HG03066 (cell line): ENCODE results near the gene BPI.
"Not testable (repeated sequence)": the region's sequence is repeated elsewhere in the genome, so short reads cannot be mapped to it uniquely, and the experiment has no call there.

Experiments
- ATAC-seq: cut with Tn5 transposase; IDR thresholded peaks from one replicate; pipeline ENCODE4 v1.9.1; 2021; ENCODE audit warnings: low read depth; ENCODE audit not compliant: unreplicated experiment

Gene BPI

DNA sequence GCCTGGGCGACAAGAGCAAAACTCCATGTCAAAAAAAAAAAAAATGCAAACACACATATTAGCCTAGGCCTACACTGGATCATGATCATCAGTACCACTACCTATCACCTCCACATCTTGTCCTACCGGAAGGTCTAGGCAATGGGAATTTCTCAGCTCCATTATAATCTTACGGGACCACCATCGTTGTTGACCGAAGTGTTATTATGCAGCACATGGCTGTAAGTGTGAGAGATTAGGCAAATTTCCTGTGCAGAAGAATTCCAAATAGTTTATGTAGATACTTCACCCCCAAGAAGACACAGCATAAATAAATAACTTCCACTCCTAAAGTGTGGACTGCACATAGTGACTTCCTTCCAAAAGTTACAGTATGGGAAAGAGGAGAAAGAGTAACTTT is 26.7 kb upstream of the BPI start:
- ATAC-seq, result no peak

GRCh38 chr20:38277691-38278090 is 26.3 kb upstream of the BPI start:
- no peak for ATAC-seq

GRCh38 chr20:38278131-38278530 is 25.8 kb upstream of the BPI start:
- no peak for ATAC-seq

DNA sequence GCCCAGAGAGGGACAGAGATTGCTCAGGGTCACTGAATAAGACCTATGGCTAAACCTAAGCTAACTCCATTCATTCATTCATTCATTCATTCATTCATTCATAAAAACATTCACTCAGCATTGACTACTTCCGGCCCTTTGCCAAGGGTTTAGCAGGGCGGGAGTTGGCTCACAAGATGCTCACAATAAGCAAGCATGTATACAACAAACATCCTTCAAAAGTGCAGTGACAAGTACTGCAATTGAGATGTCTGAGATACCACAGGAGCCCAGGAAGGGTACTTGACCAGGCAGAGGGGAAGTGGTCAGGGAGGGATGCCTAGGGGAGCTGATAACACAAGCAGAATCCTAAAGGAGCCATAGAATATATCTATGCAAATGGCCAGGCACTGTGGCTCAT is 25.2 kb upstream of the BPI start:
- ATAC-seq, result no peak

DNA sequence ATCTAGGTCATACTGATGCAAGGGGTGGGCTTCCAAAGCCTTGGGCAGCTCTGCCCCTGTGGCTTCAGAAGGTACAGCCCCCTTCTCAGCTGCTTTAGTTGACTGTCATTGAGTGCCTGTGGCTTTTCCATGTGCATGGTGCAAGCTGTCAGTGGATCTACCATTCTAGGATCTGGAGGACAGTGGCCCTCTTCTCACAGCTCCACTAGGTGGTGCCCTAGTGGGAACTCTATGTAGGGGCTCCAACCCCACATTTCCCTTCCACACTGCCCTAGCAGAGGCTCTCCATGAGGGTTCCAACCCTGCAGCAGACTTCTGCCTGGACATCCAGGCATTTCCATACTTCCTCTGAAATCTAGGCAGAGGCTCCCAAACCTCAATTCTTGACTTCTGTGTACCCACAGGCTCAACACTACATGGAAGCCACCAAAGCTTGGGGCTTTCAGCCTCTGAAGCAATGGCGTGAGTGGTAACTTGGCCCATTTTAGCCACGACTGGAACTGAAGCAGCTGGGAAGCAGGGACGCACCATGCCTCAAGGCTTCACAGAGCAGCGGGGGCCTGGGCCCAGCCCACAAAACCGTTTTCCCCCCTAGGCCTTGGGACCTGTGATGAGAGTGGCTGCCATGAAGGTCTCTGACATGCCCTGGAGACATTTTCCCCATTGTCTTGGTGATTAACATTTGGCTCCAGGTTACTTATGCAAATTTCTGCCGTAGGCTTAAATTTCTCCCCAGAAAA is 22.6 kb upstream of the BPI start:
- ATAC-seq, result not testable (repeated sequence)

DNA sequence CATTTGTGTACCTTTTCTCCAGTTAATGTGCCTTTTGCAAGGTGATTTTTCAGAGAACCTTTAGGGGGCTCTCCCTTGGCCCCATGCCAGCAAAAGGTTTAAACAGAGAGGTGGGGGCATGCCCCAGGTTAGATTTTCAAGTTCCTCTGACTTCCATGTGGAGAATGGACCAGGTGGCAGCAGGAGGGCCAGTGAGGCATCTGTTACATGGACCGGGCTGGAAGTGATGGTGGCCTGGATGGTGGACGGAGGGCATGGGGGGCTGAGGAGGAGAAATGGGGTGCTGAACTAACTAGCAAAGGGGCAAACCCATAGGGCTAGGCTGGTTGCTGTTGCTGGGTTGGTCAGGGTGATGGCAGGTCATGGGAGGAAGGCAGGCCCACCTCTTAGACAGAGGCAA is 20.7 kb upstream of the BPI start:
- ATAC-seq, result no peak

DNA sequence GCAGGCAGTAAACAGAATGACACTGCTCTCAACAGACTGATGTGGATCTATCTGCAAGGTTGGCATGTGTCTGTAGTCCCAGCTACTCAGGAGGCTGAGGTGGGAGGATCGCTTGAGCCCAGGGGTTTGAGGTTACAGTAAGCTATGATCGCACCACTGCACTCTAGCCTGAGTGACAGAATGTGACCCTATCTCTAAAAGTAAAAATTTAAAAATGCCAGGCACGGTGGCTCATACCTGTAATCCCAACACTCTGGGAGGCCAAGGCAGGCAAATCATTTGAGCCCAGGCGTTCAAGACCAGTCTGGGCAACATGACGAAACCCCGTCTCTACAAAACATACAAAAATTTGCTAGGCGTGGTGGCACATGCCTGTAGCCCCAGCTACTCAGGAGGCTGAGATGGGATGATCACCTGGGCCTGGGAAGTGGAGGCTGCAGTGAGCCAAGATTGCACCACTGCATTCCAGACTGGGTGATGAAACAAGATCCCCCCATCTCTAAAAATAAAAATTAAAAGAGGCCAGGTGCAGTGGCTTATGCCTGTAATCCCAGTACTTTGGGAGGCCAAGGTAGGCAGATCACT is 19.8 kb upstream of the BPI start:
- ATAC-seq, result not testable (repeated sequence)

- no peak for ATAC-seq
These were observed 19.0 kb upstream of the BPI start for GRCh38 chr20:38284893-38285444.

GRCh38 chr20:38286586-38287531 is 17.1 kb upstream of the BPI start:
- no peak for ATAC-seq

DNA sequence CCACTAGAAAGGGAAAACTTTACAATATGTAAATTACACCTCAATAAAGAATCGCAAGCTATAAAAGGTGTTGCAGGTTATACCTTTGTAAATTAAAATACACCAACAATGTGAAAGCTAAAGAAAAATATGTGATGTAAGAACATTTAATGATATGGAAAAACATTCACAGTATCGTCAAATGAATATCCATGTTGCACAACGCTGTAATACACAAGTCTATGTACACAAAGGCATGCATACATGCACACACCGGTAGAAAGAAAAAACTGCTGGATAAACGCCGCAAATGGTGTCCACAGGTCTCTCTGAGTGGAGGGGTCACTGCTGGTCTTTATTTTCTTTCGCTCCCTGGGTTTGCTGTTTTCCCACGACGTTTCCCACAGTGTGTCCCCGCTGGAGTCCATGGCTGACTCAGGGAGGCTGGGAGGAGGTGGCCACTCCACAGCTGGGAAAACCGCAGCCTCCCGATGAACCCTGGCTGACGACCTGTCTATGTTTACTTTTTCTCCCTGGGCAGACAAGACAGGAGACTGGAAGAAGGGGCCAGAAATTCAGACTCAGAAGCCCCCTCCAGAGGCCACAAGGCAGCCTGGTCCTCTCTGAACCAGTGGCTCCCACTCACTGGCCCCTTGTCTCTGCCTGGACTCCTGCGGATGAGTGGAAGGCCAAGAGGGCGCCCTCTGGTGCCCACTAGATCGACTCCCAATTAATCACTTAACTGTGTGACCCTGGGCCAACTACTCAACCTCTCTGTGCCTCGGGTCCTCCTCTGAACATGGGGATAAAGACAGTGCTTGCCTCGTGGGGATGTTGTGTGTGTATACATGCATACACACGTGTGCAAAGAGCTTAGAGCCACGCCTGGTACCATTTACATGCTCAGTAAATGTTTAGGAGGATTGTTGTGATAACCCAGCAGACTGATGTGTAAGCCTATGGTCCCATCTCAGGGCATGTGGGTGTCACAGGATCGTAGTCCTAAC is 12.8 kb upstream of the BPI start:
- no peak for ATAC-seq

DNA sequence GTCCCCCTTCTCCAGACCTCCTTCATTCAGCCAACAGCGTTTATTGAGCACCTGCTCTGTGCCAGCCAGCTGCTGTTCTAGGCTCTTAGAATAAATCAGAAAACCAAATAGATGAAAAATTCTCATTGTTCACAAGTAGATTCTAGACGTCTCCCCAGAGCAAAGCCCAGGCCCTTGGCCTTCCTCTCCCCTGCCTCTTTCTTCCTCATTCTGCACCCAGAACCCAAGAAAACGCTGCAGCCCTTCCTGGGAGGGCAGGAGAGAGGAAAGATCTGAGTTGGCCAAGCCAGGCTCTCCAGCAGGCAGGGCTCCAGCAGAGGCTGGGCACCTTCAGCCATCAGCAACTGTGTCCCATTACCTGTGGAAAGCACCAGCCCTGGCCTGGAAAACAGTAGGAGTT is 12.0 kb upstream of the BPI start:
- ATAC-seq, result no peak

- no peak for ATAC-seq
These were observed 10.4 kb upstream of the BPI start for GRCh38 chr20:38293491-38294065.

GRCh38 chr20:38294076-38294591 is 9.8 kb upstream of the BPI start:
- no peak for ATAC-seq

GRCh38 chr20:38295811-38296210 is 8.1 kb upstream of the BPI start:
- no peak for ATAC-seq

DNA sequence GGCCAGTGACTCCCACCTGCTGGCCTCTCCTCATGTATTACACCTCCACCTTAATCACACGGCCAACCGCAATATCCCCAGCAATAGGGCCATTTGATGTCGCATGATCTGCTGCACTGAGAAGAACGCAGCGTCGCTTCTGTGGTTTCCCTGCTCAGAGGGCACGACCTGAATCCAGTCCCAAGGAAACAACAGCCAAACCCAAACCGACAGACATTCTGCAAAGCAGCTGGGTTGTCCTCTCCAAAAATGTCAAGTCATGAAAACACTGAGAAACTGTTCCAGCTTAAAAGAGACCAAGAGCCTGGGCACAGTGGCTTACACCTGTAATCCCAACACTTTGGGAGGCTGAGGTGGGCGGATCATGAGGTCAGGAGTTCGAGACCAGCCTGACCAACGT is 7.5 kb upstream of the BPI start:
- no peak for ATAC-seq

DNA sequence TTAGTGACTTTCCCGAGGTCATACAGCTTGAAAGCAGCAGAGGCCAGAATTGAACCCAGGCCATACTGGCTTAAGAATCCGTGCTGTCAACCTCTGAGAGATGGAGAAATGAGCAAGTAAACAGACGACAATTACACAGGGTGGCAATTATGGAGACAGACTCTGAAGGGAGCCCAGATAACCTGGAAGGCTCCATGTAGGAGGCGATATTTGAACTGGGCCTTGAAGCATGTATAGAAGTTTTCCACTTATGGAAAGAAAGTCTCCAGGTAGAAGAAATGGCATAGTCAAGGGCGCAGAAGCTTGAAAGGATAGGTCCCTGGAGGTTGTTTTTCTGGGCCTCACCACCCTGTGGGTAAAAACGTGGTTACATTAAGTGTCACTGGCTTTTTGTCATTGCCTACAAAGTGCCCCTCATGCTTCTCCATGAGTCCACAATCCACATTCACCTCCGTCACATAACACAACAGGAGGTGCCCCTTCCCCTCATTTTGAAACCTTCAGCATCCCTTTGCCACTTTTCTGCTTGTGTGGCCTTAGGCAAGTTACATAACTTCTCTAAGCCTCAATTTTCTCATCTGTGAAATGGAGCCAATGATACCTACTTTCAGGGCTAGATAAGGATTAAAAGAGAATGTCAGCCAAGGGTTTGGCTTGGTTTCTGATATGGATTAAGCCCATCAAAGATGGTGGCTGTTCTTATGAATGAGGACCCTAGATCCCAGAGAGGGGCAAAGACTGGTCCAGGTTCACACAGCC is 5.9 kb upstream of the BPI start:
- no peak for ATAC-seq

DNA sequence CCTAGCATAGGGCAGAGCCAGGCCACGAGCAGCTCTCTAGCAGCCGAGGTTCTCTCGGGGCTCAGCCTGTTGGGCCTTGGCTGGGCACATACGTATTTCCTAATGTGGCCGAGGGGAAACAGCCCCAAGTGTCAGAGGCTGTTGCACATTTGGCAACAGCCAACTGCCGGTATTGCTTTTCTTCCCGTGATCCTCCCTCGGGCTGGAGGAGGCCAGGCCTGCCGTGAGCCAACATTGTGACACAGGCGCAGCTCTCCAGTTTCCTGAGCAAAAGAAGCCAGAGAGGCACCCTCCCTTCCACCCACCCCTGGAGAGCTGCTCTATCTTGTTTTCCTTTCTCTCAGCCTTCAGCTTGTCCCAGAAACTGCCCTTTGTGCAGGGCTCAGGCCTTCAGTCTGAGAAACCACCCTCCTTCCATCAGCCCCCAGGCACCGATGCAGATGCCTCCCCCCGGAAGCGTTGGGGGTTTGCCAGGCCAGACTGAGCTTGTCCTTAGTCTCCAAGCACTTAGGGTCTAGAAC is 5.1 kb upstream of the BPI start:
- no peak for ATAC-seq

DNA sequence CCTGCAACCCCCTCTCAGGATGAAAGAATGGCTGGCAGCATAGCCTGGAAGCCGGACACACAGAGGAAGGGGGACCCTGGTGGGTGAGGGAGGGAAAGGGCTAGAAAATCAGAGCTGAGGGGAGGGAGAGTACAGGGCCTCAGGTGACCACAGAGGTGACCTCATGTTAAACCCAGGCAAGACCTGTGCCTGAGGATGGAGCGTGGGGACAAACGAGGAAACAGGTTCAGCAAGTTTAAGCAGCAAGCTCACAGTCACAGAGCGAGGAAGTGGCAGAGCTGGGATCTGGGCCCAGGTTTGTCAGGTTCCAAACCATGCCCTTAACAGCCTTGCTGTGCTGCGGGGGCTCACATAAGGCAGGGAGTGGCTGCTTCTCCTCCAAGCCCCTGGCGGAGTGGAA is 4.0 kb upstream of the BPI start:
- no peak for ATAC-seq
